22Rv1 (cell line): ENCODE measurements around the gene IFI6.

ENCODE experiments used
- CTCF ChIP-seq: fragments of 450-650 bp; IDR thresholded peaks from 2 replicates; pipeline ENCODE4 v1.5.1; 2017; ENCODE audit warnings: mild to moderate bottlenecking
- ZFX ChIP-seq: fragments of 450-650 bp; IDR thresholded peaks from 2 replicates; pipeline ENCODE4 v1.6.1; 2017; ENCODE audit warnings: antibody characterized with exemption, borderline replicate concordance

- TF ChIP-seq CTCF, result no peak
- no peak for TF ChIP-seq ZFX
Observed at GRCh38 chr1:27656157-27656893, 15.7 kb downstream of the IFI6 start.
